PC-9 (cell line): ENCODE data around the gene IER5L.

ENCODE experiments used
- EZH2 ChIP-seq: fragments of 200-600 bp; sonication (generic); IDR thresholded peaks from 2 replicates; pipeline ENCODE4 v1.8.0; 2017; ENCODE audit warnings: antibody characterized with exemption, low read depth
- TF ChIP-seq, protein P1 (sequence below): fragments of 200-600 bp; sonication (generic); conservative IDR thresholded peaks from 2 replicates; pipeline ENCODE4 v1.6.1; 2017; ENCODE audit warnings: mixed run types, antibody characterized with exemption, mild to moderate bottlenecking, moderate library complexity

DNA sequence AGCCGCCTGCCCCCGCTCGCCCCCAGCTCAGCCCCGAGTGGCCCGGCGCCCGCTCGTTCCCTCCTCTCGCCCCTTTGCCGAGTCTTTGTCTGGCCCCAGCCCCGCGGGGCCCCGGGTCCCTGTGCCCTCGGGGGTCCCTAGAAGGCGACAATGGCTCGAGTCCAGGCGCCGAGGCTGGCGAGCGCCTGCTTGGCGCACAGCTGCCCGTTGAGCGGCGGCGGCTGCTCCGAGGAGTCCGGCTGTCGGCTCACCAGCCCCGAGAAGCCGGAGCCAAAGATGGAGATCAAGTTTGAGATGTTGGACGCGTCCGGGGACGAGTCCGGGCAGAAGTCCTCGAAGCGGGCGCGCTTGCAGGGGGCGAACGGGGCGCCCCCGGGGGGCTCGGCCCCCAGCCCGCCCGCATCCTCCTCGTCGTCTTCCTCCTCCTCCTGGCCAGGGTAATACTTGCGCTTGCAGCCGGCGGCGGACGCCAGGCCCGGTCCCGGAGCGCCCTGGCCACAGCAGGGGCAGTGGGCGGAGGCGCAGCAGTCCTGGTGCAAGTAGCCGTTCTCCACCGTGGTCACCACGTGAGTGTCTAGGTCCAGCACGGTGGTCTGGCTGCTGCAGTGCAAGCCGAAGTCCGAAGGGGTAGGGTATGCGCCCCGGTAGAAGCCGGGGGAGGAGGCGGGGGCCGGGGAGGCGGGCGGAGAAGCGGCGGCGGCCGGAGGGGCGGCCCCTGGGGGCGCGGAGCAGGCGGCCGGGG is 1.2 kb downstream of the IER5L start:
- TF ChIP-seq, protein P1, sequence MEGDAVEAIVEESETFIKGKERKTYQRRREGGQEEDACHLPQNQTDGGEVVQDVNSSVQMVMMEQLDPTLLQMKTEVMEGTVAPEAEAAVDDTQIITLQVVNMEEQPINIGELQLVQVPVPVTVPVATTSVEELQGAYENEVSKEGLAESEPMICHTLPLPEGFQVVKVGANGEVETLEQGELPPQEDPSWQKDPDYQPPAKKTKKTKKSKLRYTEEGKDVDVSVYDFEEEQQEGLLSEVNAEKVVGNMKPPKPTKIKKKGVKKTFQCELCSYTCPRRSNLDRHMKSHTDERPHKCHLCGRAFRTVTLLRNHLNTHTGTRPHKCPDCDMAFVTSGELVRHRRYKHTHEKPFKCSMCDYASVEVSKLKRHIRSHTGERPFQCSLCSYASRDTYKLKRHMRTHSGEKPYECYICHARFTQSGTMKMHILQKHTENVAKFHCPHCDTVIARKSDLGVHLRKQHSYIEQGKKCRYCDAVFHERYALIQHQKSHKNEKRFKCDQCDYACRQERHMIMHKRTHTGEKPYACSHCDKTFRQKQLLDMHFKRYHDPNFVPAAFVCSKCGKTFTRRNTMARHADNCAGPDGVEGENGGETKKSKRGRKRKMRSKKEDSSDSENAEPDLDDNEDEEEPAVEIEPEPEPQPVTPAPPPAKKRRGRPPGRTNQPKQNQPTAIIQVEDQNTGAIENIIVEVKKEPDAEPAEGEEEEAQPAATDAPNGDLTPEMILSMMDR: no peak
- TF ChIP-seq EZH2: no peak
